ENCODE measurements around the gene ACTMAP.
"Not testable (repeated sequence)": the region's sequence is repeated elsewhere in the genome, so short reads cannot be mapped to it uniquely, and the experiment has no call there.

The ACTMAP gene

DNA sequence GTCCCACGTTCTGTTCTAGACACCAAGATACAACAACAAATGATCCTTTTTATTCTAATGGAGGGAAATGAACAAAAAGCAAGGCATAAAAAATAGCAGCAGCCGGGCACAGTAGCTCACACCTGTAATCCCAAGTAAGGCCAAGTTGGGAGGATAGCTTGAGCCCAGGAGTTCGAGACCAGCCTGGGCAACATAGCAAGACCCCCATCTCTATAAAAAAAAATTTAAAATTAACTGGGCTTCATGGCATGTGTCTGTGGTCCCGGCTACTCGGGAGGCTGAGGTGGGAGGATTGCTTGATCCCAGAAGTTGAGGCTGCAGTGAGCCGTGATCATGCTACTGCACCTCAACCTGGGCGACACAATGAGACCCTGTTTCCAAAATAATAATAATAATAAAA lies 26.1 kb upstream of the ACTMAP start:
- DNase-seq (ENCODE audit: low read depth in 2 of 2): no peak

DNA sequence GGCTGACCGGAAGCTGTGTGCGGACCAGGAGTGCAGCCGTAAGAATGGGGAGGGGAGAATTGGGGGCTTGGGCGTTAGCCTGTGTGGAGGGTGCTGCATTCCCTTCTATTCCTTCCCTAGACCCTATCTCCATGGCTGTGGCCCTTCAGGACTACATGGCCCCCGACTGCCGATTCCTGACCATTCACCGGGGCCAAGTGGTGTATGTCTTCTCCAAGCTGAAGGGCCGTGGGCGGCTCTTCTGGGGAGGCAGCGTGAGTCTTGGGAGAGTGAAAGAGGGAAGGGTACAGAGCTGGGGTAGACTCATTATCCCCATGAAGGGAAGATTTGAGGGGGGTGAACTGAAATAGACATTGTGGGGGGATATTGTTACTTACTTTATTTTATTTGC lies 25.4 kb upstream of the ACTMAP start:
- DNase-seq (ENCODE audit: low read depth in 2 of 2): no peak

DNA sequence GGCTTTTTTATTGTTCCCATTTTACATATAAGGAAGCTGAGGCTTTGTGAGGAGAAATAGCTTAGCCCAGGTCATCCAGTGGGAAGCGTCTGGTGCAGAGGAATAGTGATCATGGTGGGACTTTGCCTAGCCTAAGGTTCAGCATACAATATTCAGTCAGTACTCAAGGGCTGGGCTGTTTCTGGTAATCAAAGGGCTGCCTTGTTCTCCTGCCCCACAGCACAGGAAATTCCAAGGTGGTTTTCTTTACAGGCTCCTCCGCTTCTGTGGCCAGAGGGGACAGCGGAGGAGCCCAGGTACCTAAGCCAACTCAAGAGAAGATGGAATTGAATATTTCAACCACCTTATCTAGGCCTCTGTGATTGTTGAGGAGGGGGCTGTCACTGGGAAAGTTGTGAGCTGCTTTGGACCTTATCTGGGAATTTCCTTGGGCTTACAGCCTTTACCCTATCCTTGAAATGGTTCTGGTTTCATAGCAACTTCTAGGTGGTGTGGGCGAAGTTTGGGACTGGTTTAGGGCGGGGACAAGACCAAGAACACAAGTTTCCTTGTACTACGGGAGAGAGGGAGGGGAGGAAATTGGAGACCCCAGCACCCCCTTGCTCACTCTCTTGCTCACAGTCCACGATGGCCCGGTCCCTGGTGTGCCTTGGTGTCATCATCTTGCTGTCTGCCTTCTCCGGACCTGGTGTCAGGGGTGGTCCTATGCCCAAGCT lies 24.8 kb upstream of the ACTMAP start, which contains the start of gene MIA:
TSS of gene MIA (plus strand) at position 606 of the 716 bp plus-strand sequence. CDS start at position 628, 22 bp downstream.
- DNase-seq (ENCODE audit: low read depth in 2 of 2): no peak

DNA sequence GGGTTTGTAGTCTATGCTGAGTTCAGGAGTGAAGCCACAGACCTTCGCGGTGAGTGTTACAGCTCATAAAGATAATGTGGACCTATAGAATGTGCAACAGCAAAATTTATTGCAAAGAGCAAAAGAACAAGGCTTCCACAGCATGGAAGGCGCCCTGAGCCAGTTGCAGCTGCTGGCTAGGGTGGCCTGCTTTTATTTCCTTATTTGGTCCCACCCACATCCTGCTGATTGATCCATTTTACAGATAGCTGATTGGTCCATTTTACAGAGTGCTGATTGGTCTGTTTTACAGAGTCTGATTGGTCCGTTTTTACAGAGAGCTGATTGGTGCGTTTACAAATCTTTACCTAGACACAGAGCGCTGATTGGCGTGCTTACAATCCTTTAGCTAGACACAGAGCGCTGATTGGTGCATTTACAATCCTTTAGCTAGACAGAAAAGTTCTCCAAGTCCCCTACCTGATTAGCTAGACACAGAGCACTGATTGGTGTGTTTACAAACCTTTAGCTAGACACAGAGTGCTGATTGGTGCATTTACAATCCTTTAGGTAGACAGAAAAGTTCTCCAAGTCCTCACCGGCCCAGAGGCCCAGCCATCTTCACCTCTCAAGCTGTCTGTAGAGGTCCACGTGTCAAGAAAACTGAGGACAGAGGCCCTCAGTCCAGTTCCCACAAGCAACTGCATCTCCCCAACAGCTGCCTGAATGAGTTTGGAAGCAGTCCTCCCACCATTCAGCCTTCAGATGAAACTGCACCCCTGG lies 21.0 kb upstream of the ACTMAP start:
- not testable (repeated sequence) for DNase-seq (ENCODE audit: low read depth in 2 of 2)

DNA sequence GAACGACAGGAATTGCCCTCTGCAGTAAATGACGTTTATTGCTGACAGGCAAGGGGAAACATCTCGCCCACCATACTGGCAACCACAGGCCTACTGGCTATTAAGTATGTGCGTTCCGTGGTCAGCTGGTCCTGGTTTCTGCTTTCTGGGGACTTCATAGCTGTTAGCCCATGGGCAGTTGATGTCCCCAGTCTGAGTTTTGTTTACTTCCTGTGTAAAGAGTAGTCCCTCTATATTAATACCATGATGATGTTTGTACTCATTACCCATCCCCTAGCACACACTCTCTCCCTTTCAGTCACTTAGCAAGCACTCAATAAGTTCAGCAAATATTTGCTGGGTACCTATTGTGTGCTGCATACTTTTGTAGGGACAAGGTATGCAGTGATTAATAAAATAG lies 18.6 kb upstream of the ACTMAP start:
- DNase-seq (ENCODE audit: low read depth in 2 of 2): no peak

DNA sequence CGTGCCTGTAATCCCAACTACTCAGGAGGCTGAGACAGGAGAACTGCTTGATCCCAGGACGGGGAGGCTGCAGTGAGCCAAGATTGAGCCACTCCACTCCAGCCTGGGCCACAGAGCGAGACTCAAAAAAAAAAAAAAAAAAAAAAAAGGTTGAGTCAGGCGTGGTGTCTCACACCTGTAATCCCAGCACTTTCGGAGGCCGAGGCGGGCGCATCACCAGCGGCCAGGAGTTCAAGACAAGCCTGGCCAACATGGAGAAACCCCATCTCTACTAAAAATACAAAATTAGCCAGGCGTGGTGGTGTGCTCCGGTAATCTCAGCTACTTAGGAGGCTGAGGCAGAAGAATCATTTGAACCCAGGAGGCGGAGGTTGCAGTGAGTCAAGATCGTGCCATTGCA lies 16.1 kb upstream of the ACTMAP start:
- DNase-seq (ENCODE audit: low read depth in 2 of 2): not testable (repeated sequence)

DNA sequence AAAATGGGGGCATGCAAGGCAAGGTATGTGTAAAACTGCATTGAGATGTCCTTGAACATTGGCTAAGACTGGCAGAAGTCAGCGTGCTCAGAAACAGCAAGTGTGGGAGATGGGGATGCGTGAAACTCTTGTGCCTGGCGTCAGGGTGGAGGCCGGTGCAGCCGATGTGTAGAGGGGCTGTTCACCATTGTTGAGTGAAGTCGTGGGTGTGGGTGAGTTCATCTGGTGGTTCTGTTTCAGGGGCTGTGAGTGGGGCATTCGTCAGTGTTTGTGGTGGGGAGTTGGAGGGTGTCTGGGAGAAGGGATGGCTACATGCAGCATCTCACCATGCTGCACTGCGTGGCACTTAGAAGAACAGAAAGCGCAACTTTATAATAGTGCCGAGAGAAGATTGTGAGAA lies 13.7 kb upstream of the ACTMAP start:
- no peak for DNase-seq (ENCODE audit: low read depth in 2 of 2)

DNA sequence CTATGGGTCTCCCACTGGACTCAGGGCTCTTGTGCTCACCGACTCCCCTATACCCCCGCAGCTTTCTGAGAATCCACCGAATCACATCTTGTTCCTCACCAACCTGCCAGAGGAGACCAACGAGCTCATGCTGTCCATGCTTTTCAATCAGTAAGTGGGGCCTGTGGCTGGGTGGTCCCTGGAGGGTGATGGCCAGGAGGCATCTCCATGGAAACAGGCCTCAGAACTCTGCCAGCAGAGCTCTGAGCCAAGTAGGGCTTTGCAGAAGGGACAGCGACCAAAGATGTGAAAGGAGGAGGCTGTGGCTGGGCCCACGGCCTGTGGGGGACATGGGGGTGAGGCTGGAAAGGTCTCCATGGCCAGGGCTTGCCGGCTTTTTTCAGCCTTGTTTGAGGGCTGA lies 13.2 kb upstream of the ACTMAP start:
- DNase-seq (ENCODE audit: low read depth in 2 of 2): no peak

DNA sequence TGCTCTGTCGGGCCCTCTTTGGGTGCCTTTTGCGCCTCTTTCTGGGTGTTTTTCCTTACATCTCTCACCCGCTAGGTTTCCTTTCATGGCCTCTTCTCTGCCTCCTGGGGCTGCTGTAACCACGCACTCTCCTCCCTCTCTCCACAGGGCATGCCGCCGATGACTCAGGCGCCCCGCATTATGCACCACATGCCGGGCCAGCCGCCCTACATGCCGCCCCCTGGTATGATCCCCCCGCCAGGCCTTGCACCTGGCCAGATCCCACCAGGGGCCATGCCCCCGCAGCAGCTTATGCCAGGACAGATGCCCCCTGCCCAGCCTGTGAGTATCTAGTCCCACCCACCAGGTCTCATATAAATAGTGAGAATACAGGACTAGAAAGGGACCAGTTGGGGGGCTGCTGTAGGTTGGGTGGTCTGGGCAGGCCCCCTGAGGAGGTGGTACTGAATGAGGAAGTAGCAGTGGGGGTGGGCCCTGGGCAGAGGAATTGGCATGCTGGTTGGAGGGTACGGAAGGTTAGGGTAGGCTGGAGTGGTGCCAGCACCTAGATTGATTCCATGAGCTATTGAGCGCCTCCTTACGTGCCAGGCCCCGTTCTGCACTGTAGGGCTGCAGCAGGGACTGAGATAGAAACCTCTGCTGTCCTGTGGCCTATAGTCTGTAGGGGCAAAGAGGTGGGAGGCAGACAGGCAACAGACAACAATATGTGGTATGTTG lies 12.6 kb upstream of the ACTMAP start:
- DNase-seq (ENCODE audit: low read depth in 2 of 2): no peak

DNA sequence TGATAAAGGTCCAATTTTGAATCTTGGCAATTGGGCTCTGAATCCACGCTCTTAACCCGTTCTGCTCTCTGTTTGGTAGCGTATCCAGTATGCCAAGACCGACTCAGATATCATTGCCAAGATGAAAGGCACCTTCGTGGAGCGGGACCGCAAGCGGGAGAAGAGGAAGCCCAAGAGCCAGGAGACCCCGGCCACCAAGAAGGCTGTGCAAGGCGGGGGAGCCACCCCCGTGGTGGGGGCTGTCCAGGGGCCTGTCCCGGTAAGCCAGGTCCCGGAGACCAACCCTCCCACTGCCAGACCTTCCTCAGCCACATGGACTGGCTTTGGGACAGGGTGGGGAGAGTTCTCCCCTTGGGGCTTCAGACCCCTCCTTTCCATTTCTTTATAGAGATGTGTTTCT lies 9.1 kb upstream of the ACTMAP start:
- no peak for DNase-seq (ENCODE audit: low read depth in 2 of 2)

DNA sequence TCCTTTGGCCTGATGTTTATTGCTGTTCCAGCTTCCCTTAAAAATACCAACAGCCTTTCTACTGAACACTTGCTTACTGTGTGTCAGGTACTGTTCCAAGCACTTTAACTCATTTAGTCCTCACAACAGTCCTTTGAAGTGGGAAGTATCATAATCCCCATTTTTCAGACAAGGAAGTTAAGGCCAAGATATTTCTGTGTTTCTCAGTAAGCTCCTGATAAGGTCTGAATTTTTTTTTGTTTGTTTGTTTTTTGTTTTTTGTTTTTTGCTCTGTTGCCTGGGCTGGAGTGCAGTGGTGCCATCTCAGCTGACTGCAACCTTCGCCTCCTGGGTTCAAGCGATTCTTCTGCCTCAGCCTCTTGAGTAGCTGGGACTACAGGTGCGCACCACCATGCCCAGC lies 8.2 kb upstream of the ACTMAP start:
- DNase-seq (ENCODE audit: low read depth in 2 of 2): no peak

DNA sequence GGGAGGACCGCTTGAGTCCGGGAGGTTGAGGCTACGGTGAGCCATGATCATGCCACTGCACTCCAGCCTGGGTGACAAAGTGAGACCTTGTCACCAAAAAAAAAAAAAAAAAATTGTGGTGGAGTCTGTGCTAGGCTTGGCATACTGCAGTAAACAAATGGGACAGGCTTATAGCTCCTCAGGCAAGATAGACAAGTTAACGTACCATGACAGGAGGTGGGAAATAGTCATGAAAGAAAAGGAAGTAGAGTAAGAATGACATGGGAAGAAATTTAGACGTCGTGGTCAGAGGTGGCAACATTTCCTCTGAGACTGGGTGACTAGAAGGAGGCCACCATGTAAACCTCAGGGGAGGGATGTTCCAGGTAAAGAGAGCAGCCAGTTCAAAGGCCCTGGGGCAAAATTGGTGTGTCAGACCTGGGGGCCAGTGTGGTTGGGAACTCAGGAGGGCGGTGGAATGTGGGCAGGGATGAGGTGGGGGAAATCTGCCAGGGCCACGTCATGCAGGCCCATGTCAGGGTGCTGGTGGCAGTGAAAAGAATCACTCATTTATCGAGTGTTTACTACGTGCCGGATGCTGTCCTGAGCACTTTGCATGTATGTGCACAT lies 6.3 kb upstream of the ACTMAP start:
- no peak for DNase-seq (ENCODE audit: low read depth in 2 of 2)

DNA sequence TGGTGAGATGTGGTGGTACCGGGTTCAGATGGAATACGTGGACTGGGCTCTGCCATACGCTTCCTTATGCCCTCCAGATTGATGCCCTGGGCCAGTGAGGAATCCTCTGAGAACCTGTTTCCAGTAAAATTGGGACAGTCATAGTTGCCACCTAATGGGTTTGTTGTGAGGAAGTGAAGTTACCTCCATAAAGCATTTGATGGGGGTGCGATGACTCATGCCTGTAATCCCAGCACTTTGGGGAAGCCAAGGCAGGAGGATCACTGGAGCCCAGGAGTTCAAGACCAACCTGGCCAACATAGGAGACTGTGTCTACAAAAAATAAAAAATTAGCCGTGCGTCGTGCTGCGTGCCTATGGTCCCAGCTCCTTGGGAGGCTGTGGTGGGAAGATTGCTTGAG lies 5.5 kb upstream of the ACTMAP start:
- no peak for DNase-seq (ENCODE audit: low read depth in 2 of 2)

DNA sequence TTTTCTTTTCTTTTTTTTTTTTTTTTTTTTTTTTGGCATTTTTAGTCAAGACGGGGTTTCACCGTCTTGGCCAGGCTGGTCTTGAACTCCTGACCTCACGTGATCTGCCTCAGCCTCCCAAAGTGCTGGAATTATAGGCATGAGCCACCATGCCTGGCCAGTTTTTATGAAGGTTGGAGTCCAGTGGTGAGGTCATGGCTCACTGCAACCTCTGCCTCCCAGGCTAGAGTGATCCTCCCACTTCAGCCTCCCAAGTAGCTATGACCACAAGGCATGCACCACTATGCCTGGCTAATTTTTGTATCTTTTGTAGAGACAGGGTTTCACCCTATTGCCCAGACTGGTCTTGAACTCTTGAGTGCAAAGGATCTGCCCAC lies 5.0 kb upstream of the ACTMAP start:
- DNase-seq (ENCODE audit: low read depth in 2 of 2): no peak

DNA sequence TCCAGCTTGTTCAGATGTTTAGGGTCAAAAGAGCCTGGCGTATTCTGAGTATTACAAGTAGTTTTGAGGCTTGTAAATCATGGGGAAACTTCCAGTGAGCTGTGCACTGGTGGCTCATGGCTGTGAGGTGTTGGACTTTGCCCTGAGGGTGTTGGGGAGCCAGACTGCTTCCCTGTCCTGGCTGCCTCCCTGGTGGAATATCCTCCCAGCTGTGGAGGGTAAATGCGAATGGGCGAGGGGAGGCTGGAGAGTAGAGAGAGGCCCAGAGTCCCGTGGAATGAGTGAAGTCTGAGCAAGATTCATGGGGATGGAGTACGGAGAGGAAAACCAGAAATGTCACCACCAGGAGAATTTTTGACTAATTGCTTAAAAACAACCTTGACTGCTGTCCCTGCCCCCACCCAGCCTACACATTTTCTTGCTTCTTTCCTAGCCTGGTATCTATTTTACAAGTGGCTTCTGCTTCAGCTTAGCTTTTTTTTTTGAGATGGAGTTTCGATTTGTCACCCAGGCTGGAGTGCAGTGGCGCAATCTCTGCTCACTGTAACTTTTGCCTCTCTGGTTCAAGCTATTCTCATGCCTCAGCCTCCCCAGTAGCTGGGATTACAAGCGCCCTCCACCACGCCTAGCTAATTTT lies 4.5 kb upstream of the ACTMAP start:
- peak in 1 of 2 donors; percentile 41 for DNase-seq (ENCODE audit: low read depth in 2 of 2)

DNA sequence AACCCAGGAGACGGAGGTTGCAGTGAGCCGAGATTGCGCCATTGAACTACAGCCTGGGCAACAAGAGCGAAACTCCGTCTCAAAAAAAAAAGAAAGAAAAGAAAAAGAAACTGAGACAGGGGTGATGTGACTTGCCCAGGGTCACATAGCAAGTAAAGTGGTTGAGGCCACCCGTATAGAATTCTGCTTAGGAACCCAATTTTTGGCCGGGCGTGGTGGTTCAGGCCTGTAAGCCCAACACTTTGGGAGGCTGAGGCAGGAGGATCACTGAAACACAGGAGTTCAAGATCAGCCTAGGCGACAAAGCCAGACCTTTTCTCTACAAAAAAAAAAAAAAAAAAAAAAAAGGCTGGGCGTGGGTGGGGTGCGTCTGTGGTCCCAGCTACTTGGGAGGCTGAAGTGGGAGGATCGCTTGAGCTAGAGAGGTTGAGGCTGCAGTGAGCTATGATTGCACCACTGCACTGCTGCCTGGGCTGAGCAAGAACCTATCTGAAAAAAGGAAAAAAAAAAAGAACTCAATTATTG lies 2.0 kb upstream of the ACTMAP start:
- DNase-seq (ENCODE audit: low read depth in 2 of 2): no peak

DNA sequence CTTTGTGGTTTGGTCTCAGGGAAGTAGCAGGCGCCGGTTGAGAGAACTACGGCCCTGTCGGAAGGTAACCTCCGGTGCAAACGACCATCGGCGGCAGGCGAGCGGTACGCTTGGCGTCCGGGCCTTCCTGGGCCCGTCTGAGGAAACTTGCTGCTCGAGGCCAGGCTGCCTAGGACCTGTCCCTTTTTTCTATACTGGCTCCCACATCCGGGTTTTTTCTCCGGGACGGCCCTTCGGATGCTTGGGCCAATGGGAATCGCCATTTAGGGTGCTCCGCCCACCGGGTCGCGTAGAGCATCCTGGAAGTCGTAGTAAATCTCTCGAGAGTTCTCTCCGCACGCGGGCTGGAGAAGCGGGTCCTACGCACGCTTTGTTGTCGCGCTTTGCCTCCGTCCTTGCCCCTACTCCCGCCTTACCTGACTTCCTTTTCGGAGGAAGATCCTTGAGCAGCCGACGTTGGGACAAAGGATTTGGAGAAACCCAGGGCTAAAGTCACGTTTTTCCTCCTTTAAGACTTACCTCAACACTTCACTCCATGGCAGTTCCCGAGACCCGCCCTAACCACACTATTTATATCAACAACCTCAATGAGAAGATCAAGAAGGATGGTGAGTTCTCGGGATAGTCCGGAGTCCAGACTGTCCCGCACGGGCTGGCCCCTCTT lies 729 bp upstream of the ACTMAP start, which contains the start of gene SNRPA:
TSS of gene SNRPA (plus strand) at position 330 of the 664 bp plus-strand sequence. CDS start at position 536, 206 bp downstream.
- peak; percentile 85 to 87 for DNase-seq (ENCODE audit: low read depth in 2 of 2)

DNA sequence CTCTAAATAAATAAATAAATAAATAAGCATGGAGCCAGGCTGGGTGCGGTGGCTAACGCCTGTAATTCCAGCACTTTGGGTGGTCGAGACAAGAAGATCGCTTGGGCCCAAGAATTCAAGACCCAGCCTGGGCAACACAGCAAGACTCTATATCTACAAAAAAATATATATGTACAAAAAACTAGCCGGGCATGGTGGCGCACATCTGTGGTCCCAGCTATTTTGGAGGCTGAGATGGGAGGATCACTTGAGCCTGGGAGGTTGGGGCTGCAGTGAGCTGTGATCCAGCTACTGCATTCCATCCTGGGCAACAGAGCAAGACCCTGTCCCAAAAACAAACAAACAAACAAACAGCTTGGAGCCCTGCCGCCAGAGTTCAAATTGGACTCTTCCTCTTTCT lies 2.7 kb downstream of the ACTMAP start:
- no peak for DNase-seq (ENCODE audit: low read depth in 2 of 2)

DNA sequence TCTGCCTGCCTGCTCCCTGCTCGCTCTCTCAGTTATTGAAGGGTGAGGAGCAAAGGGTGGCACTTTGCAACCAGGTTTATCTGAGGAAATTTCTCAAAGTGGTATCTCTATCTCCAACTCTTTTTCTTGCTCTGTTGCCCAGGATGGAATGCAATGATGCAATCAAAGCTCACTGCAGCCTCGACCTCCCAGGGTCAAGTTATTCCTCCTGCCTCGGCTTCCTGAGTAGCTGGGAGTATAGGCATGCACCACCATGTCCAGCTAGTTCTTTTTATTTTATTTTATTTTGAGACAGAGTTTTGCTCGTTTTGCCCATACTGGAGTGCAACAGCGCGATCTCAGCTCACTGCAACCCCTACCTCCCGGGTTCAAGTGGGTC lies 4.9 kb downstream of the ACTMAP start:
- DNase-seq (ENCODE audit: low read depth in 2 of 2): no peak

DNA sequence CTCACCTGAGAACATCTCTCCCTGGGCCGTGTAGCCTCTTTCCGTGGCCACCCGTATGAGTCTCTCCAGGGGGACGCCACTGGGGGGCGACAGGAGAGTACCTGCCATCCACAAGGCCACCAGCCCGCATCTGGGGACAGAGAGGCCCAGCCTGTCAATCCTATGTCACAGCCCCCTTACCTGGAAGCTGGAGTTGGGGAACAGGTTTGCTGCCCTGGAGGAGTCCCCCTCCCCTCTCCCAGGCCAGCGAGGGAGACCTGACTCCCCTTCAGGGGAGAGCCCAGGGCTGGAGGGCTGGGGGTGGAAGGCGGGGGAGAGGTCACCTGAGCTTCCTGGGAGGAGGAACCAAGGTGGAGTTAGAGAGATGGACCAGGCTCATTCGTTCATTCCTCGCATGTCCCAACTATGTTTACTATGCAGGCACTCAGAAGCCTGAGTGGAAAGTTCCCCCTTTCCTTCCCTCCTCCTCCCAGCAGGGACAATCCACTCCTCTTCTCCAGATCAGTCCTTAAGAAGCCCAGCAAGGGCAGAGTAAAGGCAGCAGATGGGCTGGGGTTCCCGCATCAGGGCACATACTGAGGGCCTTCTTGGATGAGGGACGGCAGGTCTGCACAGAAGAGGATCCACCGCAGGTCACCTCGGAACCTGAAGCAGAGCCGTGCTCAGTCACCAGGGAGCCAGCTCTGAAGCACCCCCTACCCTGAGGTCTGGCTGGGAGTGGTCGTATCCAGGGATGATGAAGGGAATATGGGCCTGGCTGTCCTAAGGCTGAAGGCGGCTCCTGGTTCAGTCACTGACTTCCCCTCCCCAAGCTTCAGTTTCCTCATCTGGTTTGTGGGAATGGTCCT lies 5.5 kb downstream of the ACTMAP start:
- DNase-seq (ENCODE audit: low read depth in 2 of 2): no peak
